A549 (cell line): ENCODE measurements around the gene DDX17.

Experiments used
- BCL3 ChIP-seq: fragments of >200 bp; sonication (Bioruptor Twin); formaldehyde crosslinking; IDR thresholded peaks from 3 replicates; pipeline ENCODE4 v1.6.1; 2016
- CBX8 ChIP-seq: fragments of 200-600 bp; sonication (generic); IDR thresholded peaks from 2 replicates; pipeline ENCODE4 v1.6.1; 2016
- CTCF ChIP-seq: fragments of >200 bp; sonication (Bioruptor Twin); formaldehyde crosslinking; IDR thresholded peaks from 3 replicates; pipeline ENCODE4 v1.5.1; 2016
- EP300 ChIP-seq, 2 experiments: fragments of >200 bp; sonication (Bioruptor Twin); formaldehyde crosslinking; IDR thresholded peaks; 2 replicates in 1 of 2; 3 replicates in 1 of 2; pipeline ENCODE4 v1.6.1; 2016 to 2017
- JUN ChIP-seq, 2 experiments: fragments of >200 bp; sonication (Bioruptor Twin); formaldehyde crosslinking; IDR thresholded peaks; 2 replicates in 1 of 2; 3 replicates in 1 of 2; pipeline ENCODE4 v1.6.1; 2016 to 2017
- MYC ChIP-seq: IDR thresholded peaks from 2 replicates; pipeline ENCODE4 v1.6.1; 2012; ENCODE audit warnings: mild to moderate bottlenecking, inconsistent platforms, low read length, improper control_type of control experiment, borderline replicate concordance
- POLR2A ChIP-seq: IDR thresholded peaks from 2 replicates; pipeline ENCODE4 v1.6.1; 2012; ENCODE audit warnings: mild to moderate bottlenecking, low read length
- REST ChIP-seq: fragments of 200-600 bp; sonication (generic); IDR thresholded peaks from 2 replicates; pipeline ENCODE4 v1.6.1; 2016; ENCODE audit warnings: antibody characterized with exemption, mild to moderate bottlenecking, moderate library complexity
- USF2 ChIP-seq: fragments of 450-650 bp; IDR thresholded peaks from 2 replicates; pipeline ENCODE4 v1.6.1; 2014; ENCODE audit warnings: antibody characterized with exemption
- TF ChIP-seq, protein P1 (sequence below): IDR thresholded peaks from 2 replicates; pipeline ENCODE4 v1.6.1; 2012

- TF ChIP-seq CTCF (no peak), JUN (IDR thresholded peaks at IDR 0.05) (no peak), USF2 (no peak), REST (no peak), CBX8 (no peak), POLR2A (no peak), EP300 (IDR thresholded peaks at IDR 0.05) (no peak), BCL3 (no peak), MYC (no peak)
- TF ChIP-seq, protein P1, sequence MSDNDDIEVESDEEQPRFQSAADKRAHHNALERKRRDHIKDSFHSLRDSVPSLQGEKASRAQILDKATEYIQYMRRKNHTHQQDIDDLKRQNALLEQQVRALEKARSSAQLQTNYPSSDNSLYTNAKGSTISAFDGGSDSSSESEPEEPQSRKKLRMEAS: no peak
Observed at GRCh38 chr22:38485783-38486182, 20.3 kb downstream of the DDX17 start.
